GM18907 (cell line): ENCODE measurements around the gene ICAM3.

Source experiments
- ATAC-seq: cut with Tn5 transposase; IDR thresholded peaks from one replicate; pipeline ENCODE4 v1.9.1; 2021; ENCODE audit warnings: mild to moderate bottlenecking, moderate library complexity; ENCODE audit not compliant: unreplicated experiment

The ICAM3 gene

GRCh38 chr19:10320602-10321416 lies 18.6 kb downstream of the ICAM3 start:
- no peak for ATAC-seq

GRCh38 chr19:10318807-10319682 lies 20.4 kb downstream of the ICAM3 start:
- no peak for ATAC-seq

GRCh38 chr19:10317857-10318462 lies 21.5 kb downstream of the ICAM3 start:
- ATAC-seq = no peak

GRCh38 chr19:10317045-10317856 lies 22.2 kb downstream of the ICAM3 start:
- ATAC-seq = no peak

GRCh38 chr19:10316229-10317044 lies 23.0 kb downstream of the ICAM3 start:
- peak; percentile 22 for ATAC-seq

- ATAC-seq = peak; percentile 65
These were observed 23.8 kb downstream of the ICAM3 start, which contains the start of gene FDX2 for GRCh38 chr19:10315335-10316214. Gene FDX2 (minus strand): TSS chr19:10316015. CDS start chr19:10315996, 19 bp downstream.

GRCh38 chr19:10309423-10309822 lies 30.0 kb downstream of the ICAM3 start, which contains the start of gene ZGLP1:
Gene ZGLP1 (minus strand): TSS chr19:10309815.
- no peak for ATAC-seq

GRCh38 chr19:10306327-10306726 lies 33.1 kb downstream of the ICAM3 start:
- no peak for ATAC-seq

GRCh38 chr19:10305139-10305806 lies 34.2 kb downstream of the ICAM3 start:
- no peak for ATAC-seq

- ATAC-seq = no peak
These were observed 39.6 kb downstream of the ICAM3 start for GRCh38 chr19:10299545-10300458.

GRCh38 chr19:10295847-10296591 lies 43.4 kb downstream of the ICAM3 start:
- no peak for ATAC-seq

- no peak for ATAC-seq
These were observed 44.0 kb downstream of the ICAM3 start for GRCh38 chr19:10295305-10295846.

- ATAC-seq = no peak
These were observed 45.1 kb downstream of the ICAM3 start for GRCh38 chr19:10294368-10294697.

- ATAC-seq = no peak
These were observed 45.6 kb downstream of the ICAM3 start for GRCh38 chr19:10293637-10294367.

GRCh38 chr19:10292789-10293636 lies 46.4 kb downstream of the ICAM3 start:
- no peak for ATAC-seq
